HG03439 (cell line): ENCODE data around the gene NUP58.
"Not testable (repeated sequence)": the region's sequence is repeated elsewhere in the genome, so short reads cannot be mapped to it uniquely, and the experiment has no call there.

Source experiments
- ATAC-seq: cut with Tn5 transposase; IDR thresholded peaks from one replicate; pipeline ENCODE4 v1.9.1; 2021; ENCODE audit warnings: mild to moderate bottlenecking, moderate library complexity; ENCODE audit not compliant: unreplicated experiment

NUP58 gene

DNA sequence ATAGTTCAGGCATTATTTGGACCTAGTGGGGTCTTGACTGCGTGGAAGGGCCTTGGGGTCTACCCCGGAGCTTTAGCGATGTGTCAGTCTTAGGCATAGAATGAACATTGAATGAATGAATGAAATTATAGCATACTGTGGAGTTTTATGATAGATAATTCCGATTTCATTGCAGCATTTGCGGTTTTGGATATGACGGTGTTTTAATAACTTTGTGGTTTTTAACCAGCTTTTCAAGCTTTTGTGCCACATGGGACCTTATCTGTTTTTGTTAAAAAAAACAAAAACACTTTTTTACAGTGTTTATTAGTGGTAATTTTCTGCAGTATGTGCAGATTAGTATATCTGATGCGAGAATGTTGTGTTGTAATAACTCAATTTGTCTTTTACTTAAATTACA, 696 bp downstream of the NUP58 start:
- ATAC-seq = no peak

GRCh38 chr13:25306671-25307464, 5.4 kb downstream of the NUP58 start:
- ATAC-seq = no peak

GRCh38 chr13:25310891-25311290, 9.5 kb downstream of the NUP58 start:
- no peak for ATAC-seq

DNA sequence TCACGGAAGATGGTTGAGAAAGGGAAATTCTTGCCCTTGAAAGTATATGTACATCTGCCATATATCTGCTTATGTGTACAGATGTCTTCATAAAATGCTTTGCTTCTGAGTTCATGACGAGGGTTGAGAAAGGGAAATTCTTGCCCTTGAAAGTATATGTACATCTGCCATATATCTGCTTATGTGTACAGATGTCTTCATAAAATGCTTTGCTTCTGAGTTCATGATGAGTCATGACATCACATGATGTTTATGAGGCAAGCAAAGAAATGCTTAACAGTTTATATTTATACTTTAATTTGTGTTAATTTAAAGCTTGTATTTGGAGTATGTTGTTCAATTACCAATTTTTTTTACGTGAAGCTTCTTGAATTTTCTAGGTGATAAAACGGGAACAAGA, 17.5 kb downstream of the NUP58 start:
- not testable (repeated sequence) for ATAC-seq

- ATAC-seq = no peak
Observed at GRCh38 chr13:25319771-25320170, 18.3 kb downstream of the NUP58 start.

DNA sequence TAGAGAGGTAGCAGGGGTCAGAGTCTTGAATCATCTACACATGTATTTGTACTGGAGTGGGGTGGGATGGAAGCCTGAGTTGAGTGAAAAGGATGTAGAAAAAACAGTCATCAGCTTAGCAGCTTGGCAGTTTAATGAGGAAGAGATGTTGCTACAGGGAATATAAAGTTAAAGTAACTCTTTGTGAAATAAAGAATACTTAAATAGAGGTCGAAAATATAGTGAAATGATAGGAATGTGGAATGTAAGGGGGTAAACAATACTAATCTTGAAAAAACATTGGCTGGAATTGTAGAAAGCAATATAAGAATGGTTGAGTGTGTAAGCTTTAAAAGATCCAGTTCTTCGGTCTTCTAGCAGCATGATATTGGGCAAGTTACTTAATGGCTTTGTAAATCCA, 22.7 kb downstream of the NUP58 start:
- ATAC-seq = no peak

DNA sequence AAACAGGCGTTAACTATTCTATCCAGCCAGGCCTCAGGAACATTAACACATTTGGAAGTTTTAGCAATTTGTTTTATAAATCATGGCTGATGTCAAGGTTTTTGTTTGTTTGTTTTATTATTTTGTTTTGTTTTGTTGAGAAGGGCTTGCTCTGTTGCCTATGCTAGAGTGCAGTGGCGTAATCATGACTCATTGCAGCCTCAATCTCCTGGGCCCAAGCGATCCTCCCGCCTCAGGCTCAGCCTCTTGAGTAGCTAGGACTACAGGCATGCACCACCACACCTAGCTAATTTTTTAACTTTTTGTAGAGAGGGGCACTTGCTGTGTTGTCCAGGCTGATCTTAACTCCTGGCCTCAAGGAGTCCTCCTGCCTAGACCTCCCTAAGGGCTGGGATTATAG, 28.3 kb downstream of the NUP58 start:
- ATAC-seq = no peak

DNA sequence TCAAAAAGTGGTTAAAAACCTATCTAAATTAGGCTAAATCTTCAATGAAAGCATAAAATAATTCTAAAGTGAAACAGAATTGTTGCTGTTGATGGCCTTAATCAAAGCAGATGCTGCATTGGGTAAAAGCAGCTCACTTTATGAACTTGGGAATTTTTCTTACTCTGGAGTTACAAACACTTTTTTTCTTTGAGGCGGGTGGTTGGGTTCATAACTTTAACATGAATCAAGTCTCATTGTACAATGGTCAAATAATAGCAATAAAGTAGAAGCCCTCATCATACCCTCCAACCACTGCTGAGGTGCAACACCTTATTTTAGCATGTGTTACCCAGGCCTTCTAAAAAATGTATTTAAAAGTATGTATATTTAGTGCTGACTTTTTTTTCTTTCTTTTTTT, 29.1 kb downstream of the NUP58 start:
- ATAC-seq = no peak

GRCh38 chr13:25335856-25336255, 34.4 kb downstream of the NUP58 start:
- ATAC-seq = no peak

DNA sequence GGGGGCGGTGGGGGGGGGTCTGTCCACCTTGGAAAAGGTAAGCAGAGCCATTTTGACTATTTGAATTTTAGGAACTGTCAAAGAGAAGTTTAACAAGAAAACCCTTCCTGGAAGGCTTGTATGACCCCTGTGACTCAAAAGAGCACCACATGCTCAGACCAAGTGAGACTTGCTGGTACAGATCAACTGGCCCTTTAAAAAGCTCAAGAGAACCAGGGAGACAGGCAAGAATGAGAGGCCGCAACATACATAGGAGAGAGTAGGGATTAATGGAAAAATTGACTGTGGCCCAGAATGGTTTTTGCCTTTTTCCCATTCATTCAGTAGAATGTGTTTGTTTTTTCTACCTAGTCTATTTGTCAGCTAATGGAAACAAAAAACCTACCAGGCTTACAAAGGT, 44.2 kb downstream of the NUP58 start:
- ATAC-seq = no peak

DNA sequence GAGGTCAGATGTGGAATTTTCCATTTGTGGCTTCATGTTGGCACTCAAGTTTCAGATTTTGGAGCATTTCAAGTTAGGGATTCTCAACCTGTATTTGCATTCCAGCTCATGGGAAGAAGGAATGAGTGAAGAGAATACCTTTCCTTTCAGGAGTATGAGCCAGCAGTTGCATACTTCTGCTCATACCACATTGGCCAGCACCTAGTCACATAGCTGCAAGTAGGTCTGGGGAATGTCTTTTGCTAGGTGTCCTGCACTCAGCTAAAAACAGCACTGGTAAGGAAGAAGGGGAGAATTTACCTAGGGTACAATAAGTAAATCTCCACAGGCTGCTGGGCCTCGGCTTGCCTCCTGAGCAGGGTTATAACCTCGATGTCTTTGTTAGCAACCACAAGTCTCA, 45.7 kb downstream of the NUP58 start:
- no peak for ATAC-seq

GRCh38 chr13:25351404-25351803, 50.0 kb downstream of the NUP58 start:
- ATAC-seq = no peak

DNA sequence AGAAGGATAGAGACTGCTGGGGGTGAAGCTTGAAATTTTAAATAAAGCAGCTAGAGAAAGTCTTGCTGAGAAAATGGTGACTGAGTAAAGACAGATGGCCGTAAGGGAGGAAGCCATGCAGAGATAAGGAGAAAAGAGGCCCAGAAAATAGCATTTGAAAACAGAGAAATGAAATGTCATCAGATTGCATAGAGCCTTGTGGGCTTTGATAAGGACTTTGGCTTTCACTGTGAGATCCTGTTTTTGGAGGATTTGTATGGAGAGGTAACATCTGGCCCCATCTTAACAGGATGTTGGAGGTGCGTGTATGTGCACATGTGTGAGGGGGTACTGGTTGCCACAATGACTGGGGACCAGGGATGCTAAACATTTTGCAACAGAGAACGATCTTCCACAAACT, 50.8 kb downstream of the NUP58 start:
- ATAC-seq = no peak

DNA sequence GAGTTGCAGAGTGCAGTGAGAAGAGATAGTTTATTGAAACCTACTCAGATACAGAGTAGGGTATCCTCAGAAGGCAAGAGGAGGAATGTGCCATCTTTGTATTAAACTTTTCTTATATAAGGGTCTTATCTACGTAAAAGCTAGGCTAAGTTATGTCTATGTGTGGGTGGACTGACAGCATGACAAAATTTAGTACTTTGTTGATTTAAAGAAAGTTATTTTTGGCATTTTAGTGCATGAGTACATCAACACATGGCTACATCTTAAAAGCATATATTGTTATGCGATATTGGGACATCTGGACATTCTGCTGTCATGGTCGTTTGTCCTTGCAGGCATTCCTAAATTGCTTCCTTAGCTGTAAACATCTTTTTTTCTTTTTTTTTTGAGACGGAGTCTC, 51.4 kb downstream of the NUP58 start:
- ATAC-seq = no peak

DNA sequence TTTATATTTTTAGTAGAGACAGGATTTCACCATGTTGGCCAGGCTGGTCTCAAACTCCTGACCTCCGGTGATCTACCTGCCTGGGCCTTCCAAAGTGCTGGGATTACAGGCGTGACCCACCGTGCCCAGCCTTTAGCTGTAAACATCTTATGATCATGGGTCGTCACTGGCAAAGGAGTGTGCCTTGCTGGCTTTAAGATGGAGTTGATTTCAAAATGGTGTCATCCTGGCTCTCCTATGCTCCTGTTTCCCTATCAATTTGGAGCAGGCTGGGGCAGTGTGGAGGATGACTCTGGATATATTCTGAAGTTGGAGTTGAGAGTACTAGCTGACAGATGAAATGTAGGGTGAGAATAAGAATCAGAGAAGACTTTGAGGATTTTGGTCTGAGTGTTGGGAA, 51.9 kb downstream of the NUP58 start:
- ATAC-seq = no peak

- ATAC-seq = no peak
Observed at GRCh38 chr13:25354377-25354776, 53.0 kb downstream of the NUP58 start.

- not testable (repeated sequence) for ATAC-seq
Observed at GRCh38 chr13:25360443-25360842, 59.0 kb downstream of the NUP58 start.

- no peak for ATAC-seq
Observed at GRCh38 chr13:25365720-25366235, 64.4 kb downstream of the NUP58 start.

DNA sequence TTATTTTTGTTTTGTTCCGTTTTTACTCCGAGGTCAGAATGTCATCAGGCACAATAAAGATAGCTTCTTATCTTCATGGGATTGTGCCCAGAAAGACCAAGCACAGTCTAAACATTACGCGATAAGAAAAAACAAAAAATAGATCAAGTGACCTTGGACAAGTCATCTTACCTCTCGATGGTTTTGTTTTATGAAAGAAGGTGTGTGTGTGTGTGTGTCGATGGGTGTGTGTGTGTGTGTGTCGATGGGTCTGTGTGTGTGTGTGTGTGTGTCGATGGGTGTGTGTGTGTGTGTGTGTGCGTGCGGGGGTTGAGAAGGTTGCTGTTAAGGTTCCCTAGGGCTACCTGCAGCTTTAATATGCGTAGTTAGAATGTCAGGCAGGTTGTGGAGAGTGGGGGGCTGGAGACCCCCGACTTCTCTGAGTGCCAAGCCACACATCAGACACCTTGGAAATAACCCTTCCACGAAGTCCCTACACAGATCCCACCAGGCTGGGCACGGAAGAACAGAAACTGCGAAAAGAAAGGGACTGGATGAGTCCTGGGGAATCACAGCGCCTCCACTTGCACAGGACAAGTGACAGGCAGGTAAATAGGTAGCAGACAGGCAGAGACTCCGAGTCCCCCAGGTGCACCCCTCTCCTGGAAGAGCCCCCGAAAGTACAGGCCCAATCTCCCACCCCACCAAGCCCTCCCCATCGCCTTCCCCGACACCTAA, 69.9 kb downstream of the NUP58 start:
- ATAC-seq = no peak

DNA sequence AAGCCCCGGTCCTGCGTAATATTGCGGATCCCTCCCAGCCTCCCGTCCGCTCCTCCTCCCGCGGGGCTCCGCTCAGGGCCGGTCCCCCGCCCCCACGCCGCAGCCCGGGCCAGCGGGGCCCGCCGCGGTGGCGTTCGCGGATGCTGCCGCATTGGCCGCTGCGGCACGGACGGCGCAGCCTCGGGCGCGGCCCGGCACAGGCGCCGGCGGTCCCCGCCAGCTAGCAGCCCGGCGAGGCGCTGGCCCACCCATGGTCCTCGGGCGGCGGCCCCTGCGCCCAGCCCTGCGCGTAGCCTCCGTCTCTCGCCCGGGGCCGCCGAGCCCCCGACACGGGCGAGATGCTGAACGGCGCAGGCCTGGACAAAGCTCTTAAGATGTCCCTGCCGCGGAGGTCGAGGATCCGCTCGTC, 70.5 kb downstream of the NUP58 start, which contains the start of gene ATP8A2:
Gene ATP8A2 (plus strand): TSS at position 100 of the 409 bp plus-strand sequence. CDS start 239 bp downstream, at position 339.
- ATAC-seq = no peak

GRCh38 chr13:25372284-25373081, 71.1 kb downstream of the NUP58 start:
- no peak for ATAC-seq
